Measurements from ENCODE around the gene PAQR8. TPM values are rescaled to one million over a fixed set of nuclear protein-coding genes. Genes with fewer than 3 reads are reported as not detected.

The PAQR8 gene
- total and polyA plus RNA-seq, 2 donors (not counting 1 experiment from before 2014, with no cell fraction given): 2.3 to 8.5 TPM

GRCh38 chr6:52410979-52411378 lies 49.0 kb downstream of the PAQR8 start:
- Histone ChIP-seq H3K79me2 (ENCODE audit: control insufficient read depth, insufficient read depth, low read length) (no peaks in the 10 kb centered on the region), H3K4me3 (ENCODE audit: control extremely low read depth in 1 of 5, extremely low read depth in 1 of 5, insufficient read depth in 1 of 5, low read depth in 2 of 5, low read length in 4 of 5) (no peak overlapping the region), H3K9ac (ENCODE audit: low read length) (no peak overlapping the region), H3K9me3 (ENCODE audit: control extremely low read depth in 1 of 3, control insufficient read depth in 2 of 3, insufficient read depth in 1 of 3, low read length in 2 of 3) (no peaks in the 10 kb centered on the region), H2AFZ (ENCODE audit: insufficient read depth, low read depth, low read length, poor library complexity, severe bottlenecking) (no peak overlapping the region), H4K20me1 (ENCODE audit: control insufficient read depth, insufficient read depth, low read length, poor library complexity, severe bottlenecking) (no peaks in the 10 kb centered on the region), H3K4me2 (replicated peaks; ENCODE audit: low read depth, low read length, poor library complexity, severe bottlenecking) (no peak overlapping the region), H3K27ac (ENCODE audit: low read length in 2 of 2) (no peak overlapping the region), H3K36me3 (replicated peaks in 1 of 2; ENCODE audit: control extremely low read depth in 1 of 2, control insufficient read depth in 1 of 2, extremely low read depth in 1 of 2, insufficient read depth in 2 of 2, low read length in 1 of 2) (no peaks in the 10 kb centered on the region), H3K4me1 (ENCODE audit: control insufficient read depth in 2 of 2, insufficient read depth in 2 of 2, low read length in 2 of 2) (peaks cover 0 to 4% of the 10 kb centered on the region in 2 donors), H3K27me3 (replicated peaks in 1 of 4; ENCODE audit: control extremely low read depth in 1 of 4, control insufficient read depth in 3 of 4, insufficient read depth in 4 of 4, low read length in 3 of 4) (no peaks in the 10 kb centered on the region)
- H3K4me1 Mint-ChIP-seq: peaks cover 3% of the 10 kb centered on the region
- DNase-seq (no peak), ATAC-seq (ENCODE audit: low read depth) (no peak)
- H3K27ac Mint-ChIP-seq: no peak overlapping the region
- ChIA-PET POLR2A (no interaction called here), CTCF (interaction anchor here (1.0 kb wide), 1 partner anchor 254 kb away, joined by 3 read pairs; no protein-coding TSS in a partner anchor)
- intact Hi-C loops (cut with micrococcal nuclease): no loop called here
- H3K27me3 Mint-ChIP-seq: peaks cover 7% of the 10 kb centered on the region
- H3K4me3 Mint-ChIP-seq: no peak overlapping the region
- no peak for TF ChIP-seq CTCF (IDR thresholded peaks at IDR 0.05)
- TF ChIP-seq EZH2 (IDR thresholded peaks at IDR 0.05; ENCODE audit: borderline replicate concordance, insufficient read depth, low read depth, low read length, poor library complexity, severe bottlenecking): no peak
- H3K9me3 Mint-ChIP-seq (ENCODE audit: insufficient read depth): no peaks in the 10 kb centered on the region

GRCh38 chr6:52411911-52412310 lies 50.0 kb downstream of the PAQR8 start:
- POLR2A ChIA-PET: no interaction called here
- Mint-ChIP-seq H3K27me3 (peaks cover 7% of the 10 kb centered on the region), H3K4me3 (no peak overlapping the region), H3K27ac (no peak overlapping the region), H3K4me1 (peaks cover 5% of the 10 kb centered on the region), H3K9me3 (ENCODE audit: insufficient read depth) (no peaks in the 10 kb centered on the region)
- no peak for ATAC-seq (ENCODE audit: low read depth)
- H2AFZ ChIP-seq (ENCODE audit: insufficient read depth, low read depth, low read length, poor library complexity, severe bottlenecking): no peak overlapping the region
- H4K20me1 ChIP-seq (ENCODE audit: control insufficient read depth, insufficient read depth, low read length, poor library complexity, severe bottlenecking): no peaks in the 10 kb centered on the region
- CTCF ChIA-PET: no interaction called here
- H3K9me3 ChIP-seq (ENCODE audit: control extremely low read depth in 1 of 3, control insufficient read depth in 2 of 3, insufficient read depth in 1 of 3, low read length in 2 of 3): no peaks in the 10 kb centered on the region
- intact Hi-C loops (cut with micrococcal nuclease): no loop called here
- TF ChIP-seq EZH2 (IDR thresholded peaks at IDR 0.05; ENCODE audit: borderline replicate concordance, insufficient read depth, low read depth, low read length, poor library complexity, severe bottlenecking): no peak
- no peak for TF ChIP-seq CTCF (IDR thresholded peaks at IDR 0.05)
- WGBS (ENCODE audit: insufficient coverage): no CpG with 5 or more reads among the region's 4 CpGs
- H3K4me3 ChIP-seq (ENCODE audit: control extremely low read depth in 1 of 5, extremely low read depth in 1 of 5, insufficient read depth in 1 of 5, low read depth in 2 of 5, low read length in 4 of 5): no peak overlapping the region
- H3K27ac ChIP-seq (ENCODE audit: low read length in 2 of 2): no peak overlapping the region
- no peaks in the 10 kb centered on the region for H3K79me2 ChIP-seq (ENCODE audit: control insufficient read depth, insufficient read depth, low read length)
- DNase-seq: no peak
- H3K27me3 ChIP-seq (replicated peaks in 1 of 4; ENCODE audit: control extremely low read depth in 1 of 4, control insufficient read depth in 3 of 4, insufficient read depth in 4 of 4, low read length in 3 of 4): no peaks in the 10 kb centered on the region
- no peak overlapping the region for H3K4me2 ChIP-seq (replicated peaks; ENCODE audit: low read depth, low read length, poor library complexity, severe bottlenecking)
- peaks cover 0 to 4% of the 10 kb centered on the region in 2 donors for H3K4me1 ChIP-seq (ENCODE audit: control insufficient read depth in 2 of 2, insufficient read depth in 2 of 2, low read length in 2 of 2)
- H3K9ac ChIP-seq (ENCODE audit: low read length): no peak overlapping the region
- H3K36me3 ChIP-seq (replicated peaks in 1 of 2; ENCODE audit: control extremely low read depth in 1 of 2, control insufficient read depth in 1 of 2, extremely low read depth in 1 of 2, insufficient read depth in 2 of 2, low read length in 1 of 2): no peaks in the 10 kb centered on the region
